Brain microvascular endothelial cell (primary cell): ENCODE data around the gene DYNC2LI1.

Experiments used
- DNase-seq: peaks from one replicate; pipeline ENCODE4 v3.0.0-alpha.2; 2020
- H3K27ac ChIP-seq: fragments of 250-450 bp; sonication (Bioruptor Pico); 2 replicates; pipeline ENCODE4 v1.5.1; 2020; ENCODE audit warnings: mild to moderate bottlenecking, moderate library complexity
- H3K27me3 ChIP-seq: fragments of 250-450 bp; sonication (Bioruptor Pico); replicated peaks from 2 replicates; pipeline ENCODE4 v1.5.1; 2020; ENCODE audit warnings: mild to moderate bottlenecking
- H3K36me3 ChIP-seq: fragments of 250-450 bp; sonication (Bioruptor Pico); replicated peaks from 2 replicates; pipeline ENCODE4 v1.5.1; 2020; ENCODE audit warnings: mild to moderate bottlenecking
- H3K4me3 ChIP-seq: 2 replicates; pipeline ENCODE4 v1.5.1; 2011; ENCODE audit warnings: low read depth, mild to moderate bottlenecking, control low read depth, low read length, moderate library complexity
- in situ Hi-C: cut with HindIII; loops from 2 replicates; pipeline ENCODE4 v1.10.0; 2017; ENCODE audit warnings: low sequenced_read_pairs, low pct_ligation_motif_present
- TF ChIP-seq, protein P1 (sequence below): IDR thresholded peaks from 2 replicates; pipeline ENCODE4 v1.5.1; 2011; ENCODE audit warnings: low read depth, mild to moderate bottlenecking, moderate library complexity, low read length, control low read depth, inconsistent platforms; ENCODE audit errors: missing control alignments

DYNC2LI1 gene

DNA sequence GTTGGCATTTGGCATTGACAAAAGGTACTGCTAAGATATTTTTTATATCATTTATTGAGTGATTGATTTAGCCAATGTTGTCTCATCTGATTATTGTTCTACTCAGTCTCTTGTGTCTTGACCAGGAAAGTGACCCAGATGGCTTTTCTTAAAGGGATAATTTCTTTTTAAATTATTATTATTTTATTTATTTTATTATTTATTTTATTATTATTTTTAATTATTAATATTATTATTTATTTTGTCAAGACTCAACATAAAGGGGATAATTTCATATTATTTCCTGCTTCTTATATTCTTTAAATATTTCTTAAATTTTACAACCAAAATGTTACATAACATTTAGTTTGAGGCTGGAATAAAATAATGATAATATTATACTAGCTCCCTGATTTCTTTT is 27.1 kb downstream of the DYNC2LI1 start:
- in situ Hi-C loops = no loop called here
- H3K36me3 ChIP-seq = no peaks in the 10 kb centered on the region

DNA sequence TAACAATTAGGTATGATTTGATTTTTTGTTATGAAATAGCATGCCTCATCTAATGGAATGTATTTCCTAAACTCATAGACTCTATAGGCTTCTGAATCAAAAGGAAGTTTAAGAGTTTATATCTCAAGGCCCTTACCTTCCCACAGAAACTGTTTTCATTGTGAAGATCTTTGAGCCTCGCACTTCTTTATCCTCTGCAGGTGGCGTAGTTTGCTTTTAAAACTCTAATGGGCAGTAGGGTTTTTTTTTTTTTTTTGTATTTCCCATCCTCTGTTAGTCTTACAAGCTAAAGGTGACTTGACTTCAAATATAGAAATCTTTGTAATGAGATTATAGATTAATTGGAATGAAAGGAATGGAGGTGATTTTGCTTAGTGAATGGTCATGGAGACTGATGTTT is 28.3 kb downstream of the DYNC2LI1 start:
- Histone ChIP-seq H3K27me3 (no peaks in the 10 kb centered on the region), H3K4me3 (no peak overlapping the region), H3K36me3 (no peaks in the 10 kb centered on the region), H3K27ac (no peak overlapping the region)
- TF ChIP-seq, protein P1, sequence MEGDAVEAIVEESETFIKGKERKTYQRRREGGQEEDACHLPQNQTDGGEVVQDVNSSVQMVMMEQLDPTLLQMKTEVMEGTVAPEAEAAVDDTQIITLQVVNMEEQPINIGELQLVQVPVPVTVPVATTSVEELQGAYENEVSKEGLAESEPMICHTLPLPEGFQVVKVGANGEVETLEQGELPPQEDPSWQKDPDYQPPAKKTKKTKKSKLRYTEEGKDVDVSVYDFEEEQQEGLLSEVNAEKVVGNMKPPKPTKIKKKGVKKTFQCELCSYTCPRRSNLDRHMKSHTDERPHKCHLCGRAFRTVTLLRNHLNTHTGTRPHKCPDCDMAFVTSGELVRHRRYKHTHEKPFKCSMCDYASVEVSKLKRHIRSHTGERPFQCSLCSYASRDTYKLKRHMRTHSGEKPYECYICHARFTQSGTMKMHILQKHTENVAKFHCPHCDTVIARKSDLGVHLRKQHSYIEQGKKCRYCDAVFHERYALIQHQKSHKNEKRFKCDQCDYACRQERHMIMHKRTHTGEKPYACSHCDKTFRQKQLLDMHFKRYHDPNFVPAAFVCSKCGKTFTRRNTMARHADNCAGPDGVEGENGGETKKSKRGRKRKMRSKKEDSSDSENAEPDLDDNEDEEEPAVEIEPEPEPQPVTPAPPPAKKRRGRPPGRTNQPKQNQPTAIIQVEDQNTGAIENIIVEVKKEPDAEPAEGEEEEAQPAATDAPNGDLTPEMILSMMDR = no peak
- in situ Hi-C loops = no loop called here
- DNase-seq = no peak

More for the DNA sequence above, 27.1 kb downstream of the DYNC2LI1 start:
- DNase-seq = no peak
- TF ChIP-seq, protein P1 = no peak
- no peak overlapping the region for H3K27ac ChIP-seq
- H3K27me3 ChIP-seq = no peaks in the 10 kb centered on the region
- no peak overlapping the region for H3K4me3 ChIP-seq

DNA sequence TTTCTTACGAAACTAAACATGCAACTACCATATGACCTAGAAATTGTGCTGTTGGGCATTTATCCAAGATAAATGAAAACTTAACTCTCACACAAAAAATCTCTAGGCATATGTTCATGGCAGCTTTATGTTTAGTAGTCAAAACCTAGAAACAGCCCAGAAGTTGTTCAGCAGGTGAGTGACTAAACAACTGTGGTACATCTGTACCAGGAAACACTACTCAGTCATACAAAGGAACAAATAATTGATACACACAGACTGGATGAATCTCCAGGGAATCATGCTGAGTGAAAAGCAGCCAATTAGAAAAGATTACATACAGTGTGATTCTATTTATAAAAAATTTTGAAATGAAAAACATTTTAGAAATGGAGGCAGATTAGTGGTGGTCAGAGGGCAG is 29.3 kb downstream of the DYNC2LI1 start:
- Histone ChIP-seq H3K27ac (no peak overlapping the region), H3K4me3 (no peak overlapping the region), H3K27me3 (no peaks in the 10 kb centered on the region), H3K36me3 (no peaks in the 10 kb centered on the region)
- in situ Hi-C loops = no loop called here
- TF ChIP-seq, protein P1 = no peak
- DNase-seq = no peak

DNA sequence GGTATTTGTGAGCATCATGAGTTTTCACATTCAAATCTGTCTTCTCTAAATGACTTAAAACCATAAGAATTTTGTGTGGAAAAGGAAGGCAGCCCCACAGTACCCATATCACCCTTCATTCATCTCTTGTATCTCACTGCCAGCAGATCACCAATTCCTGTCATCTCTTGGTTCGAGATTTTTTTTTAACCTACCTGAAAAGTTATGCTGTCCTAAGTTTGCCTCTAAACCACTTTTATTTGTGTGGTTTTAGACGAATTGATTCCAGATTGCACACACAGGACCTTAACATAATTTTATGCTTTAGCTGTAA is 32.8 kb downstream of the DYNC2LI1 start:
- no peak overlapping the region for H3K4me3 ChIP-seq
- DNase-seq = no peak
- no peaks in the 10 kb centered on the region for H3K27me3 ChIP-seq
- H3K36me3 ChIP-seq = no peaks in the 10 kb centered on the region
- TF ChIP-seq, protein P1 = no peak
- H3K27ac ChIP-seq = no peak overlapping the region
- in situ Hi-C loops = no loop called here

DNA sequence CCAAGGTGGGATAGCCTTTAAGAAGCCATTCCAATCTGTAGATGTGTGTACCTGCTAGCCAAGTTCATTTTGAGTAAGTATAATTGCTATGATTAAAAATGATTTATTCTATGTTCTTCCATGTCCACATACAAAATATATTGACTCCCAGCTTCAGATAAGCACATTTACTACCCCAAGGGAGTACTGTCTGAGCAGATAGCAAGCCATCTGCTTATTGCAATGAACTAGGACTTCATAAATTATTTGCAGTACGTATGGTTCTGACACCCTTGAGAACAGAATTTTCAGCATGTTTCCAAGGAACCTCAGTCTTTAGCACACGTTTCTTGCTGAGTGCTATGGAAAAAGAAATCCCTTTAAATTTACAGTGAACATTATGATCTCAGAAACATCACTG is 36.6 kb downstream of the DYNC2LI1 start:
- TF ChIP-seq, protein P1 = no peak
- no peaks in the 10 kb centered on the region for H3K36me3 ChIP-seq
- in situ Hi-C loops = no loop called here
- H3K27ac ChIP-seq = no peak overlapping the region
- H3K4me3 ChIP-seq = no peak overlapping the region
- no peak for DNase-seq
- H3K27me3 ChIP-seq = no peaks in the 10 kb centered on the region

DNA sequence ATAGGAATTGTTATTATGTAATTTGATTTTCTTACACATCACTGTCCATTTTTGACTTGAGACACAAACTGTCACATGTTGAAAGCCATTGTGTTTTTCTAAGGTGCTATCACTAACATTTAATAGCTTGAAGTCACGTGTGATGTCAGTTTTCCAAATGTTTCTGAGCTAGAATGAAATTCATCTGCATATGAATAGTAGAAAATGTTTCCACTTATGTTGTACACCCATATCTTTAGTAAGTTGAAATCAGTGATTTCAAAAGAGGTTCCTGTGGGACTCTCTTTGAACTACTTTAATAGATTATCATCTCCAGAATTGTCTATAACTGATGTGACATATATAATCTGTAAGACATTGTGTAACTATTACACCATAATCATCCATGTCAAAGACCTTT is 37.0 kb downstream of the DYNC2LI1 start:
- Histone ChIP-seq H3K27me3 (no peaks in the 10 kb centered on the region), H3K4me3 (no peak overlapping the region), H3K36me3 (no peaks in the 10 kb centered on the region), H3K27ac (no peak overlapping the region)
- DNase-seq = no peak
- TF ChIP-seq, protein P1 = no peak
- in situ Hi-C loops = no loop called here
